DMS79 (cell line): ENCODE measurements around the gene USF2.
"Not testable (repeated sequence)": the region's sequence is repeated elsewhere in the genome, so short reads cannot be mapped to it uniquely, and the experiment has no call there.

Experiments used
- DNase-seq: peaks from one replicate; lab custom pipeline; 2025; lab: John Stamatoyannopoulos, UW

The USF2 gene

DNA sequence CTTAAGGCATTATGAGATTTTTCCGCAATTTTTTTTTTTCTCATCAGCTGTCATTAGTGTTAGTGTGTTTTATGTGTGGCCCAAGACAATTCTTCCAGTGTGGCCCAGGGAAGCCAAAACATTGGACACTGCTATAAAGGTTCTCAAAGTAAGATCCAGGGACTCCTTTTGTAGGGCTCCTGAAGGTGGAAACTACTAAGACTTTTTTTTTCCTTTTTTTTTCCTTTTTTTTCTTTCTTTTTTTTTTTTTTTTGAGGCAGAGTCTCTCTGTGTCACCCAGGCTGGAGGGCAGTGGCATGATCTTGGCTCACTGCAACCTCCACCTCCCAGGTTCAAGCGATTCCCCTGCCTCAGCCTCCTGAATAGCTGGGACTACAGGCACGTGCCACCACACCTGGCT, 16.7 kb downstream of the USF2 start:
- DNase-seq = not testable (repeated sequence)

- DNase-seq = not testable (repeated sequence)
Observed at GRCh38 chr19:35286101-35286500, 17.3 kb downstream of the USF2 start.

DNA sequence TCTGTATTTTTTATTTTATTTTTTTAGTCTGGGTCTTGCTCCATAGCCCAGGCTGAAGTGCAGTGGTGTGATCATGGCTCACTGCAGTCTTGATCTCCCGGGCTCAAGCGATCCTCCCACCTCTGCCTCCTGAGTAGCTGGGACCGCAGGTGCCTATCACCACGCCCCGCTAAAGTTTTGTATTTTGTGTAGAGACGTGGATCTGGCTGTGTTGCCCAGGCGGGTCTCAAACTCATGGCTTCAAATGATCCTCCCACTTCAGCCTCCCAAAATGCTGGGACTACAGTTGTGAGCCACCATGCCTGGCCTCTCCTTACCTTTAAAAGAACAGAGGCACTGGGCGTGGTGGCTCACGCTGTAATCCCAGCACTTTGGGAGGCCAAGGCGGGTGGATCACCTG, 19.0 kb downstream of the USF2 start:
- no peak for DNase-seq

- DNase-seq = no peak
Observed at GRCh38 chr19:35288331-35288730, 19.6 kb downstream of the USF2 start.

DNA sequence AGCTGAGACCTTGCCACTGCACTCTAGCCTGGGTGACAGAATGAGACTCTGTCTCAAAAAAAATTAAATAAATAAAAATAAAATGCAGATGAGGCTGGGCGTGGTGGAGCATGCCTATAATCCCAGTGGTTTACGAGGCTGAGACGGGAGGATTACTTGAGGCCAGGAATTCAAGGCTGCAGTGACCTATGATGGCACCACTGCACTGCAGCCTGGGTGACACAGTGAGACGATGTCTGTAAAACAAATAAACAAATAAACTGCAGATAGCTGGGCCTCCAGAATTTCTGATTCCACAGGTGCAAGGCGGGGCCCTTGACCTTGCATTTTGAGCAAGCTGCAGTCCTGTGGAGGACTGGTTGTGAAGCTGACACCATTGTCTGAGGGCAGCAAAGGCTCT, 20.1 kb downstream of the USF2 start:
- DNase-seq = no peak

- no peak for DNase-seq
Observed at GRCh38 chr19:35290381-35291127, 21.8 kb downstream of the USF2 start.

- DNase-seq = no peak
Observed at GRCh38 chr19:35291259-35291658, 22.5 kb downstream of the USF2 start.

GRCh38 chr19:35291916-35292315, 23.2 kb downstream of the USF2 start, which contains the start of gene MAG:
Gene MAG, plus strand, starts transcription at chr19:35292161. Its CDS starts 3,248 bp downstream, at chr19:35295409.
- no peak for DNase-seq

DNA sequence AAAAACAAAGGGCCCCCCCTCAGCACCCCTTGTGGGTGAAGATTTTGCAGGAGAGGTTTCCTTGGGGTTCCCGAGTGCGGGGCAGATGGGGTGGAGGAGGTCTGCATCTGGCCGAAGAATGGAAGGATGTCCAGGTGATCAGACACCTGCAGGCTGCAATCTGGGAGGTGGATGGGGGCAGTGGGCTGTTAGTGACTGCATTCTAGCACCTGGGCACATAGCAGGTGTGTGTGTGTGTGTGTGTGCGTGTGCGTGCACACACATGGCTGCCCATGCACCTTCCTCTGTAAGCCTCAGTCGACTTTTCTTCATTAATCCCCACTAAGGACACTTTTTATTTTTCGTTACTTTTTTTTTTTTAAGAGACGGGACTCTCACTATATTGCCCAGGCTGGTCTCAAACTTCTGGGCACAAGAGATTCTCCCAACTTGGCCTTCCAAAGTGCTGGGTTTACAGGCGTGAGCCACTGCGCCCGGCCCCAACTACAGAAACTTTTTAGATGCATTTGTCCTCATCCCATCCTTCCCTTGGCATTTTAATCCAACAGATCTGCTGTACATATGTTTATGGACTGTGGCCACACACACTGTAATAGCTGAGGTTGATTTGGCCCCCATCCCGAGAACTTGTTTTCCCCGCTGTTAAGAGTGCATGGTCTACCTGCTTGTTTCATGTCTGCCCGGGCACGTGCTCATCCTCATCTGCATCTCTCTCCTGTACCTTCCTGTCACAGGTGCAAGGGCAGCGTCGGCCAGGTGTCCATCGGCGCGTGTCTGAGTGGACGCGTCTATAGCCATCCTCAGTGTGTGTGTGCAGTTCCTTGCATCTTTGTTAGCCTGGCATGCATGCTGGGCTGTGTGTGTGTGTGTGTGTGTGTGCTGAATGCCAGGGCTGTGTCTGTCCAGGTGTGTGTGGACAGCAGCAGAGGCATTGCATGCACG, 23.9 kb downstream of the USF2 start:
- no peak for DNase-seq

GRCh38 chr19:35293363-35293739, 24.6 kb downstream of the USF2 start:
- DNase-seq = no peak

GRCh38 chr19:35293808-35294207, 25.0 kb downstream of the USF2 start:
- DNase-seq = no peak

GRCh38 chr19:35294328-35294727, 25.6 kb downstream of the USF2 start:
- no peak for DNase-seq

DNA sequence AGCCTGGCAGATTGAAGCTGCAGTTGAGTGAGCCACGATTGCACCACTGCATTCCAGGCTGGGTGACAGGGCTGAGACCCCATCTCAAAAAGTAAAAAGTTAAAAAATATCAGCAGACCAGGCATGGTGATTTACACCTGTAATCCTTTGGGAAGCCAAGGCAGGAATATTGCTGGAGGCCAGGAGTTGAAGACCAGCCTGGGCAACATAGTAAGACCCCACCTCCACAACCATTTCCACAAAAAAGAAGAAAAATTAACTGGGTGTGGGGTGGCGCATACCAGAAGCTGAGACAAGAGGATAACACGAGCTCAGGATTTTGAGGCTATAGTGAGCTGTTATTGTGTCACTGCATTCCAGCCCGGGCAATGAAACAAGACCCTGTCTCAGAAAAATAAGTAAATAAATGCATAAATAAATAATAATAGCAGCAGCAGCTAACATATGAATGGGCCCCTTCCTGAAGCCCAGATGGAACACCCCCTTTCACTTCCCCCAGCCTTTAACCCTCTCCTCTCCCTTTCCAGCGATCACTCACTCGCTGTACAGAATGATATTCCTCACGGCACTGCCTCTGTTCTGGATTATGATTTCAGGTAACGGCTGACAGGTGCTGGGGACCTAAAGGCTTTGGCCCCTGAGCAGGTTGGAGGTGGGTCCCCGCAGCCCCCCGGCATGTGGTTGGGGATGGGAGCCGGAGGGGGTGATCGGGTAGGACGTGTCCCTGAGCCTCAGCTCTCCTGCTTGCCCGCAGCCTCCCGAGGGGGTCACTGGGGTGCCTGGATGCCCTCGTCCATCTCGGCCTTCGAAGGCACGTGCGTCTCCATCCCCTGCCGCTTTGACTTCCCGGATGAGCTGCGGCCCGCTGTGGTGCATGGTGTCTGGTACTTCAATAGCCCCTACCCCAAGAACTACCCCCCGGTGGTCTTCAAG, 26.4 kb downstream of the USF2 start:
- no peak for DNase-seq

DNA sequence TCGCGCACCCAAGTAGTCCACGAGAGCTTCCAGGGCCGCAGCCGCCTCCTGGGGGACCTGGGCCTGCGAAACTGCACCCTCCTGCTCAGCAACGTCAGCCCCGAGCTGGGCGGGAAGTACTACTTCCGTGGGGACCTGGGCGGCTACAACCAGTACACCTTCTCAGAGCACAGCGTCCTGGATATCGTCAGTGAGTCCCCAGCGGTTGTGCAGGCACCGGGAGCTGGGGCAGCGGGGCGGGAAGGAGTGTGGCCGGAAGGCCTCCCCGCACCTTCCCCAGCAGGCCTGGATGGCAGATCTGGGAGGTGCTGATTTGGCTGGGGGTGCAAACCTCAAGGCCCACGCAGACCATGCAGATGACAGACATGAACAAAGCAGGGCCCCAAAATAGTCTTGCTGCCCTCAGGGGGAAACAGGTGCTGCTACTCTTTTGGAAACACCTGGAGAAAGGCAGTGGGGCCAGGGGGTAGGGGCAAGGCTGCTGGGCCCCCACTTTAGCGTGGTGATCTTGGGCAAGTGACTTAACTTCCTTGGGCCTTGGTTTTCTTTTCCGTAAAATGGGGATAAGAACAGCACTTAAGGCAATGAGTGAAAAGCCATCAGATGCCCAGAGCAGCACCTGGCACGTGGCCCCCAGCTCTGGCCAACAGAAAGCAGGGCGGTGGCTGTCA, 27.2 kb downstream of the USF2 start:
- no peak for DNase-seq

DNA sequence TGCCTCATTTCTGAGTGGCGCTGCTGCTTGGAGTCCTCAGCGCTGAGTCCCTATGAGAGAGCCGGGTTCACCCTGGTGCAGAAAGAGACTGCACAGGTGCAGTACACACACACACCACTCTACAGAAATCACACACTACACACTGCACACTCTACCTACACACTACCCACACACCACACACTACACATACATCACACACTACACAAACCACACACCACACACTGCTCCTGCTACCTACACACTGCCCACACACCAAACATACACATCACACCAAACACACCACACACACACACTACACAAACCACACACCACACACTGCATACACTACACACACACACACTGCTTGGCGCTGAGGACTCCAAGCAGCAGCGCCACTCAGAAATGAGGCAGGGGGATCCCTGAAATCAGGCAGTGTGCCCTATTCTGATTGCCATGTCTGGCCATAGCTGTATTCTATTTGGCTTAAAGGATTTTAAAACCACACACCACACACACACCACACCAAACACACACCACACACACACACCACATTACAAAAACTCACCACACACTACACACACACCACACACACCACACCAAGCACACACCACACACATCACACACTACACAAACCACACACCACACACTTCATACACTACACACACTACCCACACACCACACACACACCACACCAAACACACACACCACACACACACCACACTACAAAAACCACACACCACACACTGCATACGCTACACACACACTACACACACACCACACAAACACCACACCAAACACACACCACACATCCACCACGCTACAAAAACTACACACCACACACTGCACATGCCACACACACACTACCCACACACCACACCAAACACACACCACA, 28.1 kb downstream of the USF2 start:
- no peak for DNase-seq

GRCh38 chr19:35297515-35297848, 28.7 kb downstream of the USF2 start:
- no peak for DNase-seq

DNA sequence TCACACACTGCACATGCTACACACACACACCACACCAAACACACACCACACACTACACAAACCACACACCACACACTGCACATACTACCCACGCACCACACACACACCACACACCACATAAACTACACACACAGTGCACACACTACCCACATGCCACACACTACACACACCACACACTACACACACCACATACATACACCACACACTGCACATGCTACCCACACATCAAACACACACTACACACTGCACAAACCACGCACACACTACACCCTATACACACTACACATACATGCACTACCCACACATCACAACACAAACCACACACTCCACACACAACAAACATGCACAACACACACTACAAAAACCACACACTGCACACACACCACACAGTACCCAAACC, 29.2 kb downstream of the USF2 start:
- no peak for DNase-seq

DNA sequence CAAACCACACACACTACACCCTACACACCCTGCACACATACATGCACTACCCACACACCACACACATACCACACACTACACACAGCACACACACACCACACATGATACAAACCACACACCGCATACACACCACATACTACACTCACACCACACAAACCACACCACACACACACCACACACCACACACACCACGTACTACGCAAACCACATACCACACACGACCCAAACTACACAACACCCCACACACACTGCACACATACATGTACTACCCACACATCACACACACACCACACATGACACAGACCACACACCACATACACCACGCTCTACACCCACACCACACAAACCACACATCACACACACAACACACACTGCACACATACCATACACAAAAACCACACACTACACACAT, 29.8 kb downstream of the USF2 start:
- DNase-seq = no peak

DNA sequence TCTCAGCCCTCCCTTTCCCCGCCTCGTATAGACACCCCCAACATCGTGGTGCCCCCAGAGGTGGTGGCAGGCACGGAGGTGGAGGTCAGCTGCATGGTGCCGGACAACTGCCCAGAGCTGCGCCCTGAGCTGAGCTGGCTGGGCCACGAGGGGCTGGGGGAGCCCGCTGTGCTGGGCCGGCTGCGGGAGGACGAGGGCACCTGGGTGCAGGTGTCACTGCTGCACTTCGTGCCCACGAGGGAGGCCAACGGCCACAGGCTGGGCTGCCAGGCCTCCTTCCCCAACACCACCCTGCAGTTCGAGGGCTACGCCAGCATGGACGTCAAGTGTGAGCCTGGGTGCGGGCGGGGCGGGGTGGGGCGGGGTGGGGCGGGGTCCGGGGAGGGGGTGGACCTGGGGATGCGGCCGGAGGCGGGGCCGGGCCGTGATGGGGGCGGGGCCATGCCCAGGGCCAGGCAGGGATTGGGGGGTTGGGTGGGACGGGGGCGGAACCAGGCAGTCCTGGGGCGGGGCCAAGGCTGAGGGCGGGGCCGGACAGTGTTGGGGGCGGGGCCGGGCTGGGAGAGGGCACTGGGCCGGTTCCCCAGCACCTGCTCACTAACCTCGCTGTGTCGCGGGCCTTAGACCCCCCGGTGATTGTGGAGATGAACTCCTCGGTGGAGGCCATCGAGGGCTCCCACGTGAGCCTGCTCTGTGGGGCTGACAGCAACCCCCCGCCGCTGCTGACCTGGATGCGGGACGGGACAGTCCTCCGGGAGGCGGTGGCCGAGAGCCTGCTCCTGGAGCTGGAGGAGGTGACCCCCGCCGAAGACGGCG, 31.0 kb downstream of the USF2 start:
- no peak for DNase-seq

GRCh38 chr19:35300339-35300649, 31.5 kb downstream of the USF2 start:
- DNase-seq = no peak
